GM21360 (cell line): Measurements from ENCODE around the gene PPP1R3E.
"Not testable (repeated sequence)": the region's sequence is repeated elsewhere in the genome, so short reads cannot be mapped to it uniquely, and the experiment has no call there.

Source experiments
- ATAC-seq: cut with Tn5 transposase; IDR thresholded peaks from one replicate; pipeline ENCODE4 v1.9.1; 2021; ENCODE audit warnings: mild to moderate bottlenecking, moderate library complexity; ENCODE audit not compliant: unreplicated experiment

Gene PPP1R3E

DNA sequence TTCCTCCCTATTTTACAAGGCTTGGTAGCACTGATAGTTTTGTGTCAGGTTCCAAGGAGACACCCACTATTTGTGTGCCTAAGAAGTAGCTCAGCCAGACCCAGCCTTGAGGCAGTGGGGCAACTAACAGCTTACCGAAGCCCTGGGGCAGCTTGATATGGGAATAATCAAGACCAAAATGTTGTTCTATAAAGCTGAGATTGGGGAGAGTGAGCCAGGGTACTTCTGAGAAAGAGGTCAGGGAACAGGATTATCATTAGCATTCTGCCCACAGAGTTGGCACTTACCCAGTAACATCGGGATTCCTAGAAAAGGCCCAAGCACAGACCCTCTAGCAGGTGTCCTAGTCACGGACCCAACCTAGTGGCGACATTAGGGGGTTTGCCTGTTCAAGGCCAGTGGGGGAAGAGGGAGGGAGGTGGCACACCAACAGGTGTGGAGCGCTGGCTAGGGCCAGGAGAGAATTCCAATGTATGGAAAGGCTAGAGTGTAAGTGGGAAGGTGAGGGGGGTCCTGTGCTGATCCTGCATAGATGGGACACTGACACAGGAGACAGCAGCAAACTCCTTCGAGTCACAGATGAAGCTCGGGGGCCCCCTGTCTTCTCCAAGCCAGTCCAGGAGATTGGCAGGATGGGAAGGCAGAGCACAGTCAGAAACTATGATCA is 4.9 kb downstream of the PPP1R3E start:
- no peak for ATAC-seq

DNA sequence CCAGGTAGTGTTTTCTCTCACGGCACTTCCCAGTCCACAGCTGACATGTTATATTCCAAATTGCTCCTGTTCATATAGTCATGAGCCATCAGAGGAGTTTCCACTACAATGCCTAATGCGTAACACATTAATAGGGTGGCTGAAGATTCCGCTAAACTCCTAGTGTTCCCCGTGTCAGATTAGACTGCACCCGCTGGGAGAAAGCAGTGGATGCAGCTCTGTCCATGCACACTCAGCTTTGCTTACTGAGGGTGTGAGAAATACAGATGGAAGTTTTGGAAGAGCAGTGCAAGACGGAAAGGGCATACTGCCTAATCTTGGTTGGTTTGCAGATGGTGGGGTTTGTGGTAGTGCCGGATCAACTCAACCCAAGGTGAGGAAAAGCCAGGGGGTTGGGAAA is 5.6 kb downstream of the PPP1R3E start:
- no peak for ATAC-seq

DNA sequence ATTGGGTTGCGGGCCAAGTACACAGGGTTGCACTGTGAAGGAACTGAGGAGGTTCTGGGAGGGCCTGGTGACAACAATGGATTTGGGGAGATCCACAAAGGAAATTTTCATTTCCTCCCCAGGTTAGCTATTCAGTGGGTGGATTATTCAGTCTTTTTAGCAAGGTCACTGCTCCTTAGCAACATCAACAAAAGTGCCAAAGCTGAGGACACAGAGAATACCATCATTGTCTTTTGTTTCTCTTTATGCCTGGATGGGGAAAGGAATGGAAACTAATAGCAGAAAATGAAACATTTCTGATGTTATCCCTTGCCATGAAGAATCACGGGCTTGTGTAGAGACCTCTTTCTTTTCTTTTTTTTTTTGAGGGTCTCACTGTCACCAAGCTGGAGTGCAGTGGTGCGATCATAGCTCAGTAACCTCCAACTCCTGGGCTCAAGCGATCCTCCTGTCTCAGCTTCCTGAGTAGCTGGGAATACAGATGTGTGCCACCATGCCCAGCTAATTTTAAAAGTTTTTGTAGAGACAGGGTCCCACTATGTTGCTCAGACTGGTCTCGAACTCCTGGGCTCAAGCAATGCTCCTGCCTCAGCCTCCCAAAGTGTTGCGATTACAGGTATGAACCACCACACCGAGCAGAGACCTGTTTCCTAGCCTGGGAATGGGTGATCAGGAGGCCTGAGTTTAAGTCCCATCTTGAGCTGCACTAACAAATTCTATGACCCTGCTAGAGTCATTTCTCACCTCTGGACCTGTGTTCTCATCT is 6.5 kb downstream of the PPP1R3E start:
- no peak for ATAC-seq

DNA sequence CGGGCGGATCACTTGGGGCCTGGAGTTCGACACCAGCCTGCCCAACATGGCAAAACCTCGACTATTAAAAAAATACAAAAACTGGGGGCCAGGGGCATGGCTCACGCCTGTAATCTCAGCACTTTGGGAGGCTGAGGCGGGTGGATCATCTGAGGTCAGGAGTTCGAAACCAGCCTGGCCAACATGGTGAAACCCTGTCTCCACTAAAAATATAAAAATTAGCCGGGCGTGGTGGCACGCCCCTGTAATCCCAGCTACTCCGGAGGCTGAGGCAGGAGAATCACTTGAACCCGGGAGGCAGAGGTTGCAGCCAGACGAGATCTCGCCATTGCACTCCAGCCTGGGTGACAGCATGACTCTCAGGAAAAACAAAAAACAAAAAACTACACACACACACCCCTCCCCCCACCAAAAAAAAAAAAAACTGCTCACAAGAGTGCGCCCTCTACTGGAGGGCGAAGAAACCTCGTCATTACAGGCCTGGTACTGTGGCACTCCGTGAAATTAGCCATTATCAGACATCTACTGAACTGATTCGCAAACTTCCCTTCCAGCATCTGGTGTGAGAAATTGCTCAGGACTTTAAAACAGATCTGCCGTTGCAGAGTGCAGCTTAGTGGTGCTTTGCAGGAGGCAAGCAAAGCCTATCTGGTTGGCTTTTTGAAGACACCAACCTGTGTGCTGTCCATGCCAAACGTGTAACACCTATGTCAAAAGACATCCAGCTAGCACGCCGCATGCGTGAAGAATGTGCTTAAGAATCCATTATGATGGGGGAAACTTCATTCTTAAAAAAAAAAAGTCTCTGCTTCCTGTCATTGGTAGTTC is 7.7 kb downstream of the PPP1R3E start:
- ATAC-seq, result no peak

DNA sequence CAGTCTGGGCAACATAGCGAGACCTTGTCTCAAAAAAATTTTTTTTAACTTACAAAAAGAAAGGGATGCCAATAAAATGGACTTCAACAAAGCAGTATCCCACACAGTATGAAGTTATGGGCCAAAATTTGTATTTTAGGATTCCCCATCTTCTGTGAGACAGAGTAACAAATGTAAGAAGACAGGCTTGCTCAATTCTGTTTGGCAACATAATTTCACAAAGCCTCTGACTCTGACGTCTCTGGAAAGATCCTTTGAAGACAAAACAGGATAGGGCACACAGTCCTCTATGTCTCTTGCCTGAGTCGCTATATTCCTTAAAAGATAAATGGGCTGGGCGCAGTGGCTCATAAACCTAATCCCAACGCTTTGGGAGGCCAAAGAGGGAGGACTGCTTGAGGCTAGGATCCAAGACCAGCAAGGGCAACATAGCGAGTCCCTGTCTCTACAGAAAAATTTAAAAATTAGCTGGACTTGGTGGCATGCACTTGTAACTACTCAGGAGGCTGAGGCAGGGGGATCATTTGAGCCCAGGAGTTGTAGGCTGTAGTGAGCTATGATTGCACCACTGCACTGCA is 15.7 kb downstream of the PPP1R3E start:
- ATAC-seq, result no peak

DNA sequence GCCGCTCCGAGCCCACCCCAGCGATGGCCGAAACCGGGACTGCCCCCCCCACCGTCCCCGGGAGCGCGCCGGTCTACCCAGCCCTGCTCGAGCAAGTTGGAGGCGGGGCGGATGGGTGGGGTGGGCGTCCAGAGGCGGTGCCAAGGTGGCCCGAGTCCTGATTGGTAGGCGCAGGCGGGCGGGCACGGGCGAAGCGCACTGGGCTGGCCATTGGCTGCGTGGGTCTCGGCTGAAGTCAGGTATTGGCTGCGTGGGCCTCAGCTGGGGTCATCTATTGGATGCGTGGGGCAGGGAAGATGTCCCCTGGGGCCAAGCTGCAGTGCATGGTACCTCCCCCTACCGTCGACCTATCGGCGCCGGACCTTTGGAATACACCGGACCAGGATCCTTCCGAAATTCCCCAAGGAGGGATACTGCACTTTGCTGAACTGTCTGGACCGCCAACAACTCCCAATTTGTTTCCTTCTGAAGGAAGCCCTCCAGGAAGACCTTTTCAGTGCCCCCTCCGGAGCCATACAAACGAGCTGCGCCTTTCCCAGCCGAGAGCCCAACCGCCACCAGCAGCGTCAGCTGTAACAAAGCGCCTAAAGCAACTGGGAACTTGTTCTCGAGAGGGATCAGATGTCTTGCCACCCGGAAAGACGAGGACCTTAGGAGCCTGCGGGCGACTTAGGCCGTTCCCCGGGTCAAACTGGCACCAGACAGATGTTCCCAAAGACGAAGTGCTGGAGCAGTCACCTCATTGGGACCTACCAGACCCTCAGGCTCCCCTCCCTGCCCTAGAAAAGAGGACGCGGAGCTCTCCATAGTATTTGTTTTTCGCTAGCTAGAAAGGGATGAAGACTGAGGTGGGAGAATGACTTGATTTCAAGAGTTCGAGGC is 16.4 kb downstream of the PPP1R3E start, which contains the start of gene HOMEZ:
HOMEZ (minus strand) TSS at position 113 of the 882 bp plus-strand sequence. CDS start 180 bp downstream, outside the sequence.
- peak; percentile 94 for ATAC-seq

DNA sequence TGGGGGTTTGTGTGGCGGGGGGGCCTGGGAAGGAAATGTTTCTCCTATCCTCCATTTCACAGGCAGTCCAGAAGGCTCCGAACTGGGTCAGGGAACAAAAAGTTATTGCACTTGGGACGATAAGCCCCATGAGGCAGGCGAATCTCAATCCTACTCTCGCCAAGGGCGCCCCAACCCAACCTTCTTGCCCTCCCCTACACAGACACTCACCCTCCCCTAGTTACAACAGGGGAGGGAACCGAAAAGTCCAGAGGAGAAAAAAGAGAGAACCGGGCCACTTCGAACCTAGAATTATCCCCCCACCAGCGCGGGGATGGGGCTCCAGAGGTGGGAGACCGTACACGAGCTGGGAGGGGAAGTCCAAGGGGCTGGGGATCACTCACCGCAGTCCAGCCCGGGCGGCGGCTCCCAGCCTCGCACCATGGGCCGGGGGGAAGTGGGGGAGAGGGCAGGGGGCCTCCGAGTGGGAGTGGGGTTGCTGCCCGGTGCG is 17.1 kb downstream of the PPP1R3E start:
- ATAC-seq, result no peak

DNA sequence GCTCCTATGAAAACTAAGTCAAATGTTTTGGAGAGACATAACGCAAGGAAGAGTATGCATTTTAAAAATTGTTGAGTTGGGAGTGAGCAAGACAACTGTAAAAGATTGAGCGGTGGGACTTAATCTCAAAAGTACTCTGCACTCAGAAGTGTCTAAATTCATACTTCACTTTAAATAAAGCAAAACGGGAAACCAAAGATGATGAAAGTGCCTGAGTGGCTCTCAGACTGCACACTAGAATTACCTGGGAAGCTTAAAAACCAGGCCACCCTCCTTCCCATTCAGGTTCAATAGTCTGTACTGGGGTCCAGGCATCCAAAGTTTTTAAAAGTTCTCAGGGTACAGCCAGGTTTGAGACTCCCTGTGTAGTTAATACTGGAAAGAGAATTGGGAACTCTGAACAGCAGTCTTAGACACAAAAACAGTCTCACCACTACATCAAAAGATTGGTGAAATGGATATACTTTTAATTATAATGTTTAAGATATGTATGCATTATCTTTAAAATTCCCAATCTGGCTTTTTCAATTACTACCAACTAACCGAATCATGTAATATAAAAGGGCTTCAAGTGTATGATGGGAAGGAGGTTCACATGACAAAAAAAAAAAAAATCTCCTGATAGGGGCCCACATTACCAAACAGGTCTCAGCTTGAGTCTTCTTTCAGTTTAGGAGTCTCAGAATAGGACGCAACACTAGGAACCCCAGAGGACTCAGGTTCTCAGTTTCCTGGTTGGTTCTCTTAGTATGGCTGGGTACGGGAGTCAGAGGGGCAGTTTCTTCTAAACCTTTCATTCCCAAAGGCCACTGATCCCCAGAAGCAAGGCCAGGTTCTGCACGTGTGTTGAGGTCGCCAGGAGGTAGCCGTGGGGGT is 17.8 kb downstream of the PPP1R3E start:
- ATAC-seq, result no peak

DNA sequence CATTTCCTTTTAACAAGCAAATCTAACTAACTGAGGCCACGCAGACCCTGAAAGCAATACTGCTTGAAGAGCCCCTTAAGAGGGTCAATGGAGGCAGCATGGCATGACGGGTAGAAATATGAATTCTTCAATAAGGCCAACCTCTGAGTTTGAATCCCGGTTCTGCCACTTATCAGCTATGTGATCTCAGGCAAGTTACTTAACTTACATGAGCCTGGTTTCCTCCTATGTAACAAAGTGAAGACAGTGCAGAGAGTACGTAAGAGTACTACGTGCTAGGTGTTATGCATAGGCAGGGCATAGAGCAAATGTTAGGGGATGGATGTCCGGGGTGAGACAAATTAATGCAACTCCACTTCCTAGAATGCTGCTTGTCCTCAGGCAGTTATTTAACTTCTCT is 21.4 kb downstream of the PPP1R3E start:
- ATAC-seq, result no peak

DNA sequence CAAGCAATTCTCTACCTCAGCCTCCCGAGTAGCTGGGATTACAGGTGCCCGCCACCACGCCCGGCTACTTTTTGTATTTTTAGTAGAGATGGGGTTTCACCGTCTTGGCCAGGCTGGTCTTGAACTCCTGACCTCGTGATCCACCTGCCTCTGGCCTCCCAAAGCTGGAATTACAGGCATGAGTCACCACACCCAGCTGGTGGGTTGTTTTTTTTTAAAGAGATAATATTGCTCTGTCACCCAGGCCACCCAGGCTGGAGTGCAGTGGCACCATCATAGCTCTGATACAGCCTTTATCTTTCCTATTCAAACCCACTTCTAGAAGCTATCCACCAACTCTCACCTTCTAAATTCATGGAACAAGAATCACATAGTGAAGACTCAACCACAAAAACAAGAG is 24.7 kb downstream of the PPP1R3E start:
- not testable (repeated sequence) for ATAC-seq

DNA sequence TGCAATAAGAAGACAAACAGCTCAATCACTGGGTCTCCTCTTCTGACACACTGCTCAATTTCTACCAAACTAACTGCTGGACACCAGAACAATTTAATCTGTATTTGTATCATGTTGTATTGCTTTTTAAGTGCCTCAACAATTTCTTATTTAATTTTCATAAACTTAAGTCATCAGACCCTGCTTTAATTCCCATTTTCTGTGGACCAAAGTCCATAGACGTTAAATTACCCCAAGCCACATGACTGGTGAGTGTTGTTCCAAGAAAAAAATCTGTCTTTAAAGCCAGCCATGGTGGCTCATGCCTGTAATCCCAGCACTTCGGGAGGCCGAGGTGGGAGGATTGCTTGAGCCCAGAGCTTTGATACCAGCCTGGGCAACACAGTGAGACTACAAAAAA is 25.5 kb downstream of the PPP1R3E start:
- no peak for ATAC-seq

DNA sequence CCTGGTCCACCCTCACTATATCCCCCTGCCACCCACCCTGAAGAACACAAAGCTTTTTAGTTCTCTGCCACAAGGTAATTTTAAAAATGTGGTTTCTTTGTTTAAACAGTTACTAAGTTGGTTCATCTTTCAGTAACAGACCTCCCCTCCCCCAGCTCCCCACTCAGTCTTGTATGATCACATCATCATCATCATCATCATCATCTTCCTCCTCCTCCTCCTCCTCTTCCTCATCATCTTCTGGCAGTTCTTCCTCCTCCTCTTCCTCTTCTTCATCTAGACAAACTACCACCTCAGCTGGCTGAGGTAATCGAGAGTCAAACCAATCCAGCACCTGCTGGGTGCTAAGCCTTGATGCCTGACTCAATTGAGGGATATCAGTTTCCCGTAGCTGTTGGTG is 27.2 kb downstream of the PPP1R3E start:
- ATAC-seq, result no peak

DNA sequence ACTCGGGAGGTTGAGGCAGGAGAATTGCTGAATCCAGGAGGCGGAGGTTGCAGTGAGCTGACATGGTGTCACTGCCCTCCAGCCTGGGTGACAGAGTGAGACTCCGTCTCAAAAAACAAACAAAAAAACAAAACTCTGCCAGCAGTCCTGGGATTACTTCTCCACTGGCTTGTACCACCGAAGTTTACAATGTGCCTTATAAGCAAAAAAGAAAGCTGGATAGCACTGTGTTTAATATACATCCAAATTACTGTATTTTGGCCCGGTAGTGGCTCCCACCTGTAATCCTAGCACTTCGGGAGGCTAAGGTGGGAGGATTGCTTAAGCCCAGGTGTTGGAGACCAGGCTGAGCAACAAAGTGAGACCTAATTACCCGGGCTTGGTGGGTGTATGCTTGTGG is 33.5 kb downstream of the PPP1R3E start:
- no peak for ATAC-seq

DNA sequence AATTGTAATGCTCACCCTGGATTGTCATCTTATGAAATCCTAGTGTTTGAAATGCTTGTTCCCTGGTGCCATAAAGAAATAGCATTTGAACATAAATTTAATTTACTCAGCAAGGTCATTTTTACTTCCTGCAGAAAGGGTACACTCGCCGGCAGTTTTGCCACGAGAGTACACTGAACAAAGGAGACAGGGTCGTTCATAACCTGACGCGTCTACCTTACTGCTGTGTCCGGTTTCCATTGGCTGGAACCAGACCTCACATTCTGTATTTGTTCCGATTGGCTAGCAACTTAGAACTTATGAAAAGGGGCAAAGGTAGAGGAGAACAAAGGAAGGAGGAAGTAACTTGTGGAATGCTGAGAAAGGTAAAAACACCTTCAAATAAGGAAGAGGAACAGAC is 41.8 kb downstream of the PPP1R3E start:
- ATAC-seq, result not testable (repeated sequence)

DNA sequence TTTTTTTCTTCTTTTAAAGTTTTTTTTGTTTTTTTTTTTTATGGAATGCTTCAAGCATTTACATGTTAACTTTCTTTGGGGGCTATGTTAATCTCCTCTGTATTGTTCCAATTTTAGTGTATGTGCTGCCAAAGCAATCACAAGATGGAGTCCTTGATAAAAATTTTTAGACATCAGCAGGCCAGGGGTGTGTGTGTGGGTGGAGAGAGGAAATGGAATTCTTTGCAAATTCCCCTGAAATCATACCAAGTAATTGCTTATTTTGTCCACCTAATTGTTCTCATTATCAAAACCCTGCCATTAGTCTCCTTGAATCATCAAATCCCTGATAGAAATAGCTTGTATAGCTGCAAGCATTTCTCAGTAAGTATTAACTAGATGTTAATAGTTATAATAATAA is 43.2 kb downstream of the PPP1R3E start:
- ATAC-seq, result no peak

DNA sequence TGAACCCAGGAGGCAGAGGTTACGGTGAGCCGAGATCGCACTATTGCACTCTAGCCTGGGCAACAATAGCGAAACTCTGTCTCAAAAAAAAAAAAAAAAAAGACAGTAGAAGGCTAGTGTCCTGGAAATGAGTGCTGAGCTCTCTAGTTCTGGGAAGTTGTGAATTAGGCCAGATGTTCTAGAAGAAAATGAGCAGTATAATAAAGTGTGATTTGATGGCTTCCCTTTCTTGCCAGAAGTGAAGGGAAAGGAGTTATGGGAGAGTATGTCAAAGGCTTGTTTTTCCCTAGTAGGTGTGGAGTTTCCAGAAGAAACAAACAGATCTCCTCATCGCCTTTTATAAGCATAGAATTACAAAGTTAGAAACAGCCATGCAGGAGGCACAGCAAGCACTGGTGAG is 44.4 kb downstream of the PPP1R3E start:
- ATAC-seq, result no peak

DNA sequence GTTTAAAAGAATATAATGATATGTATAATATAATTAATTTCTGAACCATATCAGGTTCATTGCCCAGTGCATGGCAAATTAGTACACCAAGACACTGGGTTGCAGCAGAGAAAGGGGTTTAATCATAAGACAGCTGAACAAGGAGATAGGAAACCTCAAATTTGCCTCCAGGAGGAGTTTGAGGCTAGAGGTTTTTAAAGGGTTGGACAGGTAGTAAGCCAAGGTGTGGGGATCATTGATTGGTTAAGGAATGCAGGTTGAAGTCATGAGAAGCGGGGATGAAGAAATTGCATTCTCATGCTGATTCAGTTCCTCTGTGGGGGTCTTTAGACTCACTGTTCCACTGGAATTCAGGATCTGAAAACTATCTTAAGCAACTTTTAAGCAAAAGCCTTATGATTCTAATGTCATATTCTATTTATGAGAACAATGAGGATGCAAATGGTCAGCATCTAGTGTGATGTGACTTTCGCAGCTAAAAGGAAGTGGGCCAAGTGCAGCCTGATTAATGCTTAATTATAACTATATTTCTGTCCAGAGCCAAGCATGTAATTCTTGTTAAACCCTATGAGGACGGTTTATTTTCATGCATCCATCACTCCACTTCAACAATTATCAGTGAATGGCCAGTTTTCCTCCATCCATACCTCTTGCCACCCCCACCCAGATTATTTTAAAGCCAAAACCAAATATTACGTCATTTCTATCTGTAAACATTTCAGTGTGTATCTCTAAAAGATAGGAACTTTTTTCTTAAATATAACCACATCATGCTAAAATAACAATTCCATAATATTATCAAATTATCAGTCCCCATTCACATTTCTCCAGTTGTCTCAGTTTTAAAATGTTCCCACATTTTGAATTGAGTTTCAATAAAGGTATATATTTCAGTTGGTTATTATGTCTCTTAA is 50.0 kb downstream of the PPP1R3E start:
- no peak for ATAC-seq

DNA sequence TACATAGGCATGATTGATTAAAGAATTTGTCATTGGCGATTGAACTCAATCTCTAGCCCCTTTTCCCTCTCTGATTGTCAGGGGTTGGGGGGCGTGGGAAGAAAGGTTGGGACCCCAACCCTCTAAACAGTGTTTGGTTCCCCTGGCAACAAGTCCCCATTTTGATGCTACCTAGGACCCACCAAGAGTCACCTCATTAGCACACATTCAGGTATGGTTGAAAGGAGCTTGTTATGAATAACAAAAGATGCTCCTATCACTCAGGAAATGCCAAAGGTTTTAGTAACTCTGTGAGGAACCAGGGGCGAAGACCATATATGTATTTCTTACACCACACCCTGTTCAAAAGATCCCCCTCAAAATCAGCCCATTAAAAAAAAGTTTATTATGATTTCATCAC is 50.7 kb downstream of the PPP1R3E start:
- ATAC-seq, result no peak
